Panc1 (cell line): ENCODE measurements around the gene ANKRD42. TPM values are rescaled to one million over a fixed set of nuclear protein-coding genes. Genes with fewer than 3 reads are reported as not detected.

ENCODE experiments used
- ATAC-seq: fragments of 200-7000 bp; cut with Tn5 transposase; 2 replicates; pipeline ENCODE4 v1.9.1; 2020; ENCODE audit warnings: mild to moderate bottlenecking, moderate library complexity
- BruUV-seq: library from RNA; stranded (reverse); fragments of 400-500 nt; replicated peaks from 2 replicates; lab custom pipeline; 2021; lab: Mats Ljungman, UMichigan
- CTCF ChIA-PET: fragments of 300-600 bp; sonication (Branson Sonifier 250); formaldehyde crosslinking; loops from one replicate; lab custom pipeline; 2022; ENCODE audit warnings: antibody characterized with exemption; lab: Charles Lee
- POLR2A ChIA-PET: fragments of 300-600 bp; sonication (Branson Sonifier 250); formaldehyde crosslinking; loops from one replicate; lab custom pipeline; 2022; ENCODE audit warnings: antibody characterized with exemption; lab: Charles Lee
- DNase-seq: peaks from one replicate; pipeline ENCODE4 v3.0.0-alpha.2; 2010; ENCODE audit warnings: low read depth, low spot score
- H3K27ac ChIP-seq: 2 replicates; pipeline ENCODE4 v1.5.1; 2011; ENCODE audit warnings: mild to moderate bottlenecking, low read length, inconsistent platforms
- H3K27me3 ChIP-seq: fragments of 200-500 bp; sonication (Bioruptor generic); 2 replicates; pipeline ENCODE4 v1.6.0; 2014; ENCODE audit warnings: low read length, inconsistent platforms; ENCODE audit not compliant: control insufficient read depth, insufficient read depth
- H3K36me3 ChIP-seq: fragments of 200-500 bp; sonication (Bioruptor generic); 2 replicates; pipeline ENCODE4 v1.5.1; 2014; ENCODE audit warnings: inconsistent platforms, mild to moderate bottlenecking, low read length, moderate library complexity; ENCODE audit not compliant: control insufficient read depth, insufficient read depth
- H3K4me1 ChIP-seq: 2 replicates; pipeline ENCODE4 v1.5.1; 2011; ENCODE audit warnings: inconsistent platforms, mild to moderate bottlenecking, low read length, moderate library complexity; ENCODE audit not compliant: control insufficient read depth, insufficient read depth
- H3K4me3 ChIP-seq, 2 experiments: 2 replicates each; pipeline ENCODE4 v1.5.1; 2011 to 2012; ENCODE audit warnings: low read depth in 2 of 2, low read length in 2 of 2, mild to moderate bottlenecking in 2 of 2, inconsistent platforms in 1 of 2, moderate library complexity in 1 of 2
- H3K9me3 ChIP-seq: fragments of 200-500 bp; sonication (Bioruptor generic); 2 replicates; pipeline ENCODE4 v1.5.1; 2014; ENCODE audit warnings: low read depth, mild to moderate bottlenecking, inconsistent platforms, low read length, moderate library complexity; ENCODE audit not compliant: control insufficient read depth, insufficient read depth
- POLR2AphosphoS5 ChIP-seq: IDR thresholded peaks from 2 replicates; pipeline ENCODE4 v1.6.1; 2012; ENCODE audit warnings: mild to moderate bottlenecking, low read depth, low read length, moderate library complexity
- SIN3A ChIP-seq: IDR thresholded peaks from 2 replicates; pipeline ENCODE4 v1.6.1; 2012; ENCODE audit warnings: low read depth, mild to moderate bottlenecking, low read length, moderate library complexity, borderline replicate concordance; ENCODE audit not compliant: insufficient read depth
- TCF7L2 ChIP-seq: IDR thresholded peaks from 2 replicates; pipeline ENCODE4 v1.6.1; 2011; ENCODE audit warnings: mild to moderate bottlenecking, low read depth, low read length, inconsistent platforms
- in situ Hi-C: cut with HindIII; loops from 2 replicates; pipeline ENCODE4 v1.10.0; 2016; ENCODE audit warnings: low sequenced_read_pairs, low pct_unique_long_range_greater_than_20kb
- intact Hi-C: fragments of 100-400 bp; cut with micrococcal nuclease; formaldehyde crosslinking; loops from one replicate; pipeline ENCODE4 v1.10.0; 2022; ENCODE audit not compliant: unreplicated experiment
- total RNA-seq: library from RNA; stranded (reverse); gene quantifications from one replicate; pipeline ENCODE4 v1.2.1, GENCODE V29; 2021; ENCODE audit not compliant: unreplicated experiment
- TF ChIP-seq, protein P1 (sequence below): fragments of 450-650 bp; IDR thresholded peaks from 2 replicates; pipeline ENCODE4 v1.5.1; 2017; ENCODE audit warnings: mild to moderate bottlenecking
- TF ChIP-seq, protein P2 (sequence below), 2 experiments: IDR thresholded peaks; 2 replicates each; pipeline ENCODE4 v1.6.1; 2011 to 2012; ENCODE audit warnings: low read depth in 2 of 2, control low read depth in 1 of 2, low read length in 1 of 2, mild to moderate bottlenecking in 1 of 2, moderate library complexity in 1 of 2; ENCODE audit not compliant: insufficient read depth in 1 of 2

Gene ANKRD42
- total RNA-seq, 1 experiment from 2014 or later, result 14.8 TPM

GRCh38 chr11:83200035-83200434, 6.5 kb downstream of the ANKRD42 start:
- ATAC-seq, result no peak
- Histone ChIP-seq H3K27ac (no peak overlapping the region), H3K36me3 (no peaks in the 10 kb centered on the region), H3K4me1 (peaks cover 15% of the 10 kb centered on the region), H3K4me3 (no peak overlapping the region), H3K27me3 (no peaks in the 10 kb centered on the region), H3K9me3 (no peaks in the 10 kb centered on the region)
- ChIA-PET CTCF (interaction anchor here (0.7 kb wide), 1 partner anchor 201 kb away, joined by 3 read pairs; no protein-coding TSS in a partner anchor), POLR2A (no interaction called here)
- TF ChIP-seq POLR2AphosphoS5, result no peak
- intact Hi-C loops (no loop called here), in situ Hi-C loops (no loop called here)
- BruUV-seq, result no TSS peak
- no peak for DNase-seq

DNA sequence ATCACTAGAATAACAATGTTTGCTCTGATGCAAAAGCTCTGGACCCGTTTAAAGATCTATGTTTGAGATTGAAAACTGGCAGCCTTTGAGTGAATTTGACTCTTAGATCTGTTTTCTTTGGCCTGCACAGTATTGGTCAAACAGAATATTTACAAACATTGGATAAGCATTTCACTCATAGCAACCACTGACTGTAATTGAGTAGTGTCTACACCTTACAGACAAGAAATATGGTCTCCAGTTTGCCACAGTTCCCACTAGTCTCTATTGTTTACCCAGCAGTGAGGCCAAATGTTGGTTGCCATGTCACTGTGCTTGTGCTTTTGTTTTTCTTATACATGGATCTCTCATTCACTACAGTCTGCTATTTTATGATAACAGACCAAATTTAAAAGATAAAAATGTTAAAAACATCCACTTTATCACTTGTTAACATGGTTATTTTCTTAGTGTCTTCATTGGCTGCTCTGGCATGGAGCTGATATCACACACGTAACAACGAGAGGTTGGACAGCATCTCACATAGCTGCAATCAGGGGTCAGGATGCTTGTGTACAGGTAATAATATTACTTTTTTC, 12.2 kb downstream of the ANKRD42 start:
- CTCF ChIA-PET, result no interaction called here
- no peaks in the 10 kb centered on the region for H3K36me3 ChIP-seq
- POLR2A ChIA-PET, result interaction anchor here (0.6 kb wide), 1 partner anchor 10 kb away, joined by 3 read pairs; no protein-coding TSS in a partner anchor
- no peaks in the 10 kb centered on the region for H3K4me1 ChIP-seq
- in situ Hi-C loops, result no loop called here
- DNase-seq (no peak), ATAC-seq (no peak)
- no peak overlapping the region for H3K4me3 ChIP-seq
- no peak overlapping the region for H3K27ac ChIP-seq
- no peak for TF ChIP-seq SIN3A
- TF ChIP-seq POLR2AphosphoS5, result no peak
- TF ChIP-seq, protein P1, sequence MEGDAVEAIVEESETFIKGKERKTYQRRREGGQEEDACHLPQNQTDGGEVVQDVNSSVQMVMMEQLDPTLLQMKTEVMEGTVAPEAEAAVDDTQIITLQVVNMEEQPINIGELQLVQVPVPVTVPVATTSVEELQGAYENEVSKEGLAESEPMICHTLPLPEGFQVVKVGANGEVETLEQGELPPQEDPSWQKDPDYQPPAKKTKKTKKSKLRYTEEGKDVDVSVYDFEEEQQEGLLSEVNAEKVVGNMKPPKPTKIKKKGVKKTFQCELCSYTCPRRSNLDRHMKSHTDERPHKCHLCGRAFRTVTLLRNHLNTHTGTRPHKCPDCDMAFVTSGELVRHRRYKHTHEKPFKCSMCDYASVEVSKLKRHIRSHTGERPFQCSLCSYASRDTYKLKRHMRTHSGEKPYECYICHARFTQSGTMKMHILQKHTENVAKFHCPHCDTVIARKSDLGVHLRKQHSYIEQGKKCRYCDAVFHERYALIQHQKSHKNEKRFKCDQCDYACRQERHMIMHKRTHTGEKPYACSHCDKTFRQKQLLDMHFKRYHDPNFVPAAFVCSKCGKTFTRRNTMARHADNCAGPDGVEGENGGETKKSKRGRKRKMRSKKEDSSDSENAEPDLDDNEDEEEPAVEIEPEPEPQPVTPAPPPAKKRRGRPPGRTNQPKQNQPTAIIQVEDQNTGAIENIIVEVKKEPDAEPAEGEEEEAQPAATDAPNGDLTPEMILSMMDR, result no peak
- TF ChIP-seq TCF7L2, result no peak
- TF ChIP-seq, protein P2, sequence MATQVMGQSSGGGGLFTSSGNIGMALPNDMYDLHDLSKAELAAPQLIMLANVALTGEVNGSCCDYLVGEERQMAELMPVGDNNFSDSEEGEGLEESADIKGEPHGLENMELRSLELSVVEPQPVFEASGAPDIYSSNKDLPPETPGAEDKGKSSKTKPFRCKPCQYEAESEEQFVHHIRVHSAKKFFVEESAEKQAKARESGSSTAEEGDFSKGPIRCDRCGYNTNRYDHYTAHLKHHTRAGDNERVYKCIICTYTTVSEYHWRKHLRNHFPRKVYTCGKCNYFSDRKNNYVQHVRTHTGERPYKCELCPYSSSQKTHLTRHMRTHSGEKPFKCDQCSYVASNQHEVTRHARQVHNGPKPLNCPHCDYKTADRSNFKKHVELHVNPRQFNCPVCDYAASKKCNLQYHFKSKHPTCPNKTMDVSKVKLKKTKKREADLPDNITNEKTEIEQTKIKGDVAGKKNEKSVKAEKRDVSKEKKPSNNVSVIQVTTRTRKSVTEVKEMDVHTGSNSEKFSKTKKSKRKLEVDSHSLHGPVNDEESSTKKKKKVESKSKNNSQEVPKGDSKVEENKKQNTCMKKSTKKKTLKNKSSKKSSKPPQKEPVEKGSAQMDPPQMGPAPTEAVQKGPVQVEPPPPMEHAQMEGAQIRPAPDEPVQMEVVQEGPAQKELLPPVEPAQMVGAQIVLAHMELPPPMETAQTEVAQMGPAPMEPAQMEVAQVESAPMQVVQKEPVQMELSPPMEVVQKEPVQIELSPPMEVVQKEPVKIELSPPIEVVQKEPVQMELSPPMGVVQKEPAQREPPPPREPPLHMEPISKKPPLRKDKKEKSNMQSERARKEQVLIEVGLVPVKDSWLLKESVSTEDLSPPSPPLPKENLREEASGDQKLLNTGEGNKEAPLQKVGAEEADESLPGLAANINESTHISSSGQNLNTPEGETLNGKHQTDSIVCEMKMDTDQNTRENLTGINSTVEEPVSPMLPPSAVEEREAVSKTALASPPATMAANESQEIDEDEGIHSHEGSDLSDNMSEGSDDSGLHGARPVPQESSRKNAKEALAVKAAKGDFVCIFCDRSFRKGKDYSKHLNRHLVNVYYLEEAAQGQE (IDR thresholded peaks at IDR 0.05; ENCODE audit: insufficient read depth in 1 of 2, low read depth in 2 of 2, low read length in 1 of 2), result no peak
- no TSS peak for BruUV-seq
- H3K27me3 ChIP-seq, result no peaks in the 10 kb centered on the region
- intact Hi-C loops, result no loop called here
- H3K9me3 ChIP-seq, result no peaks in the 10 kb centered on the region

- Histone ChIP-seq H3K4me1 (no peaks in the 10 kb centered on the region), H3K4me3 (no peak overlapping the region), H3K36me3 (no peaks in the 10 kb centered on the region), H3K27me3 (no peaks in the 10 kb centered on the region), H3K9me3 (no peaks in the 10 kb centered on the region), H3K27ac (no peak overlapping the region)
- intact Hi-C loops (no loop called here), in situ Hi-C loops (no loop called here)
- TF ChIP-seq, protein P2 (IDR thresholded peaks at IDR 0.05; ENCODE audit: insufficient read depth in 1 of 2, low read depth in 2 of 2, low read length in 1 of 2), result no peak
- TF ChIP-seq SIN3A (no peak), POLR2AphosphoS5 (no peak), TCF7L2 (no peak)
- TF ChIP-seq, protein P1, result no peak
- ATAC-seq (no peak), DNase-seq (no peak)
- ChIA-PET POLR2A (interaction anchor here (0.6 kb wide), 1 partner anchor 10 kb away, joined by 3 read pairs; no protein-coding TSS in a partner anchor), CTCF (no interaction called here)
- BruUV-seq, result no TSS peak
These were observed 12.7 kb downstream of the ANKRD42 start for GRCh38 chr11:83206221-83206620.
